K562 (cell line): Measurements from ENCODE around the gene RPL38. TPM values are rescaled to one million over a fixed set of nuclear protein-coding genes. Genes with fewer than 3 reads are reported as not detected.

Experiments used
- BRF1 ChIP-seq: IDR thresholded peaks from 3 replicates; pipeline ENCODE4 v1.6.1; 2011; ENCODE audit warnings: borderline replicate concordance, mild to moderate bottlenecking; ENCODE audit not compliant: insufficient read length; ENCODE audit errors: extremely low read depth
- CBX1 ChIP-seq: sonication (generic); IDR thresholded peaks from 2 replicates; pipeline ENCODE4 v1.6.1; 2016; ENCODE audit warnings: antibody characterized with exemption, low read depth, mild to moderate bottlenecking
- DACH1 ChIP-seq: fragments of 450-650 bp; IDR thresholded peaks from 2 replicates; pipeline ENCODE4 v1.6.1; 2018; ENCODE audit not compliant: partially characterized antibody
- ELF1 ChIP-seq: fragments of 200-800 bp; sonication (Bioruptor generic); IDR thresholded peaks from 2 replicates; pipeline ENCODE4 v1.6.1; 2016; ENCODE audit warnings: missing genetic modification characterization, missing compliant biosample characterization
- ETV1 ChIP-seq: fragments of 450-650 bp; conservative IDR thresholded peaks from 2 replicates; pipeline ENCODE4 v1.6.1; 2016; ENCODE audit warnings: missing genetic modification characterization, control low read depth, low read depth, missing compliant biosample characterization
- FUS ChIP-seq: fragments of 200-400 bp; formaldehyde crosslinking; optimal IDR thresholded peaks from 2 replicates; pipeline ENCODE3; 2017; ENCODE audit warnings: low read depth, low read length
- HNRNPLL ChIP-seq: fragments of 200-400 bp; formaldehyde crosslinking; IDR thresholded peaks from 2 replicates; pipeline ENCODE4 v1.6.1; 2017; ENCODE audit warnings: low read length, low read depth, mild to moderate bottlenecking; ENCODE audit not compliant: poor library complexity, severe bottlenecking
- NR1H2 ChIP-seq: sonication (generic); formaldehyde crosslinking; IDR thresholded peaks from 2 replicates; pipeline ENCODE4 v1.4.0; 2020; ENCODE audit warnings: mild to moderate bottlenecking, missing genetic modification reagents
- POLR3A ChIP-seq: IDR thresholded peaks from 2 replicates; pipeline ENCODE4 v1.6.1; 2011; ENCODE audit warnings: borderline replicate concordance, mild to moderate bottlenecking, moderate library complexity; ENCODE audit not compliant: insufficient read length, insufficient read depth; ENCODE audit errors: extremely low read depth
- PPARD ChIP-seq: fragments of 250-450 bp; sonication (Bioruptor Pico); IDR thresholded peaks from 2 replicates; pipeline ENCODE4 v1.8.0; 2022; ENCODE audit warnings: inconsistent platforms, mild to moderate bottlenecking, moderate library complexity
- PYGO2 ChIP-seq: fragments of 450-650 bp; IDR thresholded peaks from 2 replicates; pipeline ENCODE4 v1.6.1; 2016; ENCODE audit warnings: mild to moderate bottlenecking, missing genetic modification characterization, moderate library complexity, missing compliant biosample characterization
- TAL1 ChIP-seq: fragments of 450-650 bp; IDR thresholded peaks from 2 replicates; pipeline ENCODE4 v1.6.1; 2016; ENCODE audit warnings: mild to moderate bottlenecking
- ZNF165 ChIP-seq: fragments of 250-450 bp; sonication (Bioruptor Pico); IDR thresholded peaks from 2 replicates; pipeline ENCODE4 v1.4.0; 2020; ENCODE audit warnings: borderline replicate concordance
- ZNF311 ChIP-seq: fragments of 250-450 bp; sonication (Bioruptor Pico); IDR thresholded peaks from 2 replicates; pipeline ENCODE4 v1.4.0; 2020; ENCODE audit warnings: mild to moderate bottlenecking, moderate library complexity
- ZNF778 ChIP-seq: fragments of 450-650 bp; formaldehyde crosslinking; IDR thresholded peaks from 2 replicates; pipeline ENCODE4 v1.4.0; 2020; ENCODE audit warnings: mild to moderate bottlenecking, moderate library complexity
- polyA plus RNA-seq, 8 experiments: library from polyadenylated mRNA; depleted of rRNA in 4 of 8; stranded (reverse) in 5 of 8; unstranded in 3 of 8; fragments of >200 nt; fragmentation: Nextera tagmentation in 2 of 8; fragmentation: Illumina TruSeq in 1 of 8; extraction: Ambion mirVana in 2 of 8; extraction: Trizol in 1 of 8; gene quantifications; 2 replicates each; pipeline versions ENCODE4 v1.2.1 to v1.2.3, GENCODE V29; 2011 to 2014; ENCODE audit warnings: inconsistent platforms in 1 of 8, missing spikeins in 1 of 8
- total RNA-seq, 7 experiments: library from RNA; depleted of rRNA in 6 of 7; stranded (reverse); fragments of >200 nt in 6 of 7; fragmentation: Illumina TruSeq in 2 of 7; extraction: Trizol in 2 of 7; gene quantifications; 2 replicates each; pipeline versions ENCODE4 v1.2.1 to v1.2.3, GENCODE V29; 2011 to 2021; ENCODE audit warnings: low replicate concordance in 1 of 7
- TF ChIP-seq, protein P1 (sequence below), 2 experiments: fragments of 450-650 bp; IDR thresholded peaks; 2 replicates each; pipeline ENCODE4 v1.6.1; 2016
- TF ChIP-seq, protein P2 (sequence below): fragments of 450-650 bp; IDR thresholded peaks from 2 replicates; pipeline ENCODE4 v1.6.1; 2016; ENCODE audit warnings: antibody characterized with exemption
- TF ChIP-seq, protein P3 (sequence below): fragments of 450-650 bp; formaldehyde crosslinking; IDR thresholded peaks from 2 replicates; pipeline ENCODE4 v1.4.0; 2022; ENCODE audit warnings: missing genetic modification characterization
- TF ChIP-seq, protein P4 (sequence below): fragments of 200-800 bp; sonication (Bioruptor generic); IDR thresholded peaks from 2 replicates; pipeline ENCODE4 v1.6.1; 2017; ENCODE audit warnings: missing genetic modification characterization, missing compliant biosample characterization
- TF ChIP-seq, protein P5 (sequence below): sonication (generic); formaldehyde crosslinking; IDR thresholded peaks from 2 replicates; pipeline ENCODE4 v1.8.0; 2022; ENCODE audit warnings: mild to moderate bottlenecking, missing genetic modification reagents

Gene RPL38
- total and polyA plus RNA-seq, 9 of the 15 experiments (the other 6 are each of a cell fraction or from before 2014, with no cell fraction given): 1,224 to 3,864 (median 1,939) TPM

DNA sequence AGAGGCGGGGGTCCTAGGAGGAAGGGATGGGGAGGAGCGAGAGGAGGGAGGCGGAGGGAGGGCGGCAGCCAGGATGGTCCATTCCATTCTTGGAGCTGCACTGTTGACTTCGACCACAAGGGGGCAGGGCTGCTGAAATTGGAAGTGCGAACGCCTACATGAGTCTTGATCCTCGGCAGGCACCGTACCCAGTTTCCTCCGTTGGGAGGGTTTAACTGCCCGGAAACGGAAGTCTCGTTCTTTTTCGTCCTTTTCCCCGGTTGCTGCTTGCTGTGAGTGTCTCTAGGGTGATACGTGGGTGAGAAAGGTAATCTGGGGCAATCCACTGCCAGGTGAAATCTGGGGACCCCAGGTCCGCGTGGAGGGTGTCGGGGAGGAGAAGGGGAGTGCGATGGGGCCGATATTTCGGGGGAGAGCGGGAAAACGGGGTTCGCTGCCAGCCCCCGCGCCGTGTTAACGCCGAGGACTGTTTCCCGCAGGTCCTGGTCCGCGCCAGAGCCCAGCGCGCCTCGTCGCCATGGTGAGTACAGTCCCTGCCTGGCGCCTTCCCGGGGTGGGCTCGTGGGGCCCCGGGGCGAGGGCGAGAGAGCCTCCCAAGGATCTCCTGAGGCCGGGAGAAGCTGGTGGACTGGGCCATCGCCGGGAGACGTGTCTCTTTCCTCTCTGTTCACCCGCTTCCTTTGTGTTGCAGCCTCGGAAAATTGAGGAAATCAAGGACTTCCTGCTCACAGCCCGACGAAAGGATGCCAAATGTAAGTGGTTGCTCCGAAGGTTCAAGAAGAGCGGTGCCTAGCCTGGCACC is at the start of gene RPL38 (continued):
- TF ChIP-seq POLR3A (no peak), FUS (no peak), BRF1 (no peak), ELF1 (tag) (peak; percentile 88), PYGO2 (no peak), DACH1 (no peak), CBX1 (peak; percentile 86), TAL1 (0 out of 2 replicates have a peak, but pooled peaks have one; percentile 3), NR1H2 (CRISPR knock-in tag) (no peak; the same call in 1 of the 2 replicates), HNRNPLL (no peak), ZNF165 (CRISPR knock-in tag) (no peak), ZNF778 (no peak), ETV1 (tag) (peak; percentile 87), PPARD (CRISPR knock-in tag) (no peak), ZNF311 (CRISPR knock-in tag) (no peak)
- TF ChIP-seq, protein P1, sequence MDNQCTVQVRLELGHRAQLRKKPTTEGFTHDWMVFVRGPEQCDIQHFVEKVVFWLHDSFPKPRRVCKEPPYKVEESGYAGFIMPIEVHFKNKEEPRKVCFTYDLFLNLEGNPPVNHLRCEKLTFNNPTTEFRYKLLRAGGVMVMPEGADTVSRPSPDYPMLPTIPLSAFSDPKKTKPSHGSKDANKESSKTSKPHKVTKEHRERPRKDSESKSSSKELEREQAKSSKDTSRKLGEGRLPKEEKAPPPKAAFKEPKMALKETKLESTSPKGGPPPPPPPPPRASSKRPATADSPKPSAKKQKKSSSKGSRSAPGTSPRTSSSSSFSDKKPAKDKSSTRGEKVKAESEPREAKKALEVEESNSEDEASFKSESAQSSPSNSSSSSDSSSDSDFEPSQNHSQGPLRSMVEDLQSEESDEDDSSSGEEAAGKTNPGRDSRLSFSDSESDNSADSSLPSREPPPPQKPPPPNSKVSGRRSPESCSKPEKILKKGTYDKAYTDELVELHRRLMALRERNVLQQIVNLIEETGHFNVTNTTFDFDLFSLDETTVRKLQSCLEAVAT (IDR thresholded peaks at IDR 0.05): peak; percentile 74 to 85; a peak in 3 of 4 replicates
- TF ChIP-seq, protein P2, sequence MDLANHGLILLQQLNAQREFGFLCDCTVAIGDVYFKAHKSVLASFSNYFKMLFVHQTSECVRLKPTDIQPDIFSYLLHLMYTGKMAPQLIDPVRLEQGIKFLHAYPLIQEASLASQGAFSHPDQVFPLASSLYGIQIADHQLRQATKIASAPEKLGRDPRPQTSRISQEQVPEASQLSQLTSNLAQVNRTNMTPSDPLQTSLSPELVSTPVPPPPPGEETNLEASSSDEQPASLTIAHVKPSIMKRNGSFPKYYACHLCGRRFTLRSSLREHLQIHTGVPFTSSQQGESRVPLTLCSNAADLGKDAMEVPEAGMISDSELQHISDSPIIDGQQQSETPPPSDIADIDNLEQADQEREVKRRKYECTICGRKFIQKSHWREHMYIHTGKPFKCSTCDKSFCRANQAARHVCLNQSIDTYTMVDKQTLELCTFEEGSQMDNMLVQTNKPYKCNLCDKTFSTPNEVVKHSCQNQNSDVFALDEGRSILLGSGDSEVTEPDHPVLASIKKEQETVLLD: no peak
- TF ChIP-seq, protein P3, sequence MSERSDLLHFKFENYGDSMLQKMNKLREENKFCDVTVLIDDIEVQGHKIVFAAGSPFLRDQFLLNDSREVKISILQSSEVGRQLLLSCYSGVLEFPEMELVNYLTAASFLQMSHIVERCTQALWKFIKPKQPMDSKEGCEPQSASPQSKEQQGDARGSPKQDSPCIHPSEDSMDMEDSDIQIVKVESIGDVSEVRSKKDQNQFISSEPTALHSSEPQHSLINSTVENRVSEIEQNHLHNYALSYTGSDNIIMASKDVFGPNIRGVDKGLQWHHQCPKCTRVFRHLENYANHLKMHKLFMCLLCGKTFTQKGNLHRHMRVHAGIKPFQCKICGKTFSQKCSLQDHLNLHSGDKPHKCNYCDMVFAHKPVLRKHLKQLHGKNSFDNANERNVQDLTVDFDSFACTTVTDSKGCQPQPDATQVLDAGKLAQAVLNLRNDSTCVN (CRISPR knock-in tag): peak; percentile 87; the same call in 1 of the 2 replicates
- TF ChIP-seq, protein P4, sequence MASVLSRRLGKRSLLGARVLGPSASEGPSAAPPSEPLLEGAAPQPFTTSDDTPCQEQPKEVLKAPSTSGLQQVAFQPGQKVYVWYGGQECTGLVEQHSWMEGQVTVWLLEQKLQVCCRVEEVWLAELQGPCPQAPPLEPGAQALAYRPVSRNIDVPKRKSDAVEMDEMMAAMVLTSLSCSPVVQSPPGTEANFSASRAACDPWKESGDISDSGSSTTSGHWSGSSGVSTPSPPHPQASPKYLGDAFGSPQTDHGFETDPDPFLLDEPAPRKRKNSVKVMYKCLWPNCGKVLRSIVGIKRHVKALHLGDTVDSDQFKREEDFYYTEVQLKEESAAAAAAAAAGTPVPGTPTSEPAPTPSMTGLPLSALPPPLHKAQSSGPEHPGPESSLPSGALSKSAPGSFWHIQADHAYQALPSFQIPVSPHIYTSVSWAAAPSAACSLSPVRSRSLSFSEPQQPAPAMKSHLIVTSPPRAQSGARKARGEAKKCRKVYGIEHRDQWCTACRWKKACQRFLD: no peak
- TF ChIP-seq, protein P5, sequence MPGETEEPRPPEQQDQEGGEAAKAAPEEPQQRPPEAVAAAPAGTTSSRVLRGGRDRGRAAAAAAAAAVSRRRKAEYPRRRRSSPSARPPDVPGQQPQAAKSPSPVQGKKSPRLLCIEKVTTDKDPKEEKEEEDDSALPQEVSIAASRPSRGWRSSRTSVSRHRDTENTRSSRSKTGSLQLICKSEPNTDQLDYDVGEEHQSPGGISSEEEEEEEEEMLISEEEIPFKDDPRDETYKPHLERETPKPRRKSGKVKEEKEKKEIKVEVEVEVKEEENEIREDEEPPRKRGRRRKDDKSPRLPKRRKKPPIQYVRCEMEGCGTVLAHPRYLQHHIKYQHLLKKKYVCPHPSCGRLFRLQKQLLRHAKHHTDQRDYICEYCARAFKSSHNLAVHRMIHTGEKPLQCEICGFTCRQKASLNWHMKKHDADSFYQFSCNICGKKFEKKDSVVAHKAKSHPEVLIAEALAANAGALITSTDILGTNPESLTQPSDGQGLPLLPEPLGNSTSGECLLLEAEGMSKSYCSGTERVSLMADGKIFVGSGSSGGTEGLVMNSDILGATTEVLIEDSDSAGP (CRISPR knock-in tag): no peak
